GM12801 (cell line): ENCODE data around the gene SNX21.

ENCODE experiments used
- TF ChIP-seq, protein P1 (sequence below): IDR thresholded peaks from one replicate; pipeline ENCODE4 v1.5.1; 2011; ENCODE audit warnings: control low read depth; ENCODE audit not compliant: insufficient read length; ENCODE audit errors: extremely low read depth

The SNX21 gene

DNA sequence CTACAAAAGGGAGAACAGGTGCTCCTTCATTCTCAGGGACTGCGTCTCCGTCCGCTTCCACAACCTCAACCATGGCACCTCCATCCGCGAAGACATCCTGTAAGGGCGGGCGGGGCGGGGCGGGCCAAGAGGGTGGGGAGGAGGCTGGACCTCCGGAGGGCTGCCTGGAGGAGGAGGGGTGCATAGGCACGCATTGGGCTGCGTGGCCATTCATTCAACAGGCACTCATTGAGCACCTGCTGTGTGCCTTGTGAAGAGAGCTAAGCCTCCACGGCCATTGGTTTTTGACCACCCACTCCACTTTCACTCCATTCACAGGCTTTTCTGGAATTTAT is 24.2 kb downstream of the SNX21 start:
- TF ChIP-seq, protein P1, sequence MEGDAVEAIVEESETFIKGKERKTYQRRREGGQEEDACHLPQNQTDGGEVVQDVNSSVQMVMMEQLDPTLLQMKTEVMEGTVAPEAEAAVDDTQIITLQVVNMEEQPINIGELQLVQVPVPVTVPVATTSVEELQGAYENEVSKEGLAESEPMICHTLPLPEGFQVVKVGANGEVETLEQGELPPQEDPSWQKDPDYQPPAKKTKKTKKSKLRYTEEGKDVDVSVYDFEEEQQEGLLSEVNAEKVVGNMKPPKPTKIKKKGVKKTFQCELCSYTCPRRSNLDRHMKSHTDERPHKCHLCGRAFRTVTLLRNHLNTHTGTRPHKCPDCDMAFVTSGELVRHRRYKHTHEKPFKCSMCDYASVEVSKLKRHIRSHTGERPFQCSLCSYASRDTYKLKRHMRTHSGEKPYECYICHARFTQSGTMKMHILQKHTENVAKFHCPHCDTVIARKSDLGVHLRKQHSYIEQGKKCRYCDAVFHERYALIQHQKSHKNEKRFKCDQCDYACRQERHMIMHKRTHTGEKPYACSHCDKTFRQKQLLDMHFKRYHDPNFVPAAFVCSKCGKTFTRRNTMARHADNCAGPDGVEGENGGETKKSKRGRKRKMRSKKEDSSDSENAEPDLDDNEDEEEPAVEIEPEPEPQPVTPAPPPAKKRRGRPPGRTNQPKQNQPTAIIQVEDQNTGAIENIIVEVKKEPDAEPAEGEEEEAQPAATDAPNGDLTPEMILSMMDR = no peak

- TF ChIP-seq, protein P1 = no peak
Observed at GRCh38 chr20:45859916-45860315, 26.3 kb downstream of the SNX21 start.

GRCh38 chr20:45860560-45861220 is 27.1 kb downstream of the SNX21 start:
- TF ChIP-seq, protein P1 = no peak

- TF ChIP-seq, protein P1 = no peak
Observed at GRCh38 chr20:45861221-45862075, 27.8 kb downstream of the SNX21 start.

DNA sequence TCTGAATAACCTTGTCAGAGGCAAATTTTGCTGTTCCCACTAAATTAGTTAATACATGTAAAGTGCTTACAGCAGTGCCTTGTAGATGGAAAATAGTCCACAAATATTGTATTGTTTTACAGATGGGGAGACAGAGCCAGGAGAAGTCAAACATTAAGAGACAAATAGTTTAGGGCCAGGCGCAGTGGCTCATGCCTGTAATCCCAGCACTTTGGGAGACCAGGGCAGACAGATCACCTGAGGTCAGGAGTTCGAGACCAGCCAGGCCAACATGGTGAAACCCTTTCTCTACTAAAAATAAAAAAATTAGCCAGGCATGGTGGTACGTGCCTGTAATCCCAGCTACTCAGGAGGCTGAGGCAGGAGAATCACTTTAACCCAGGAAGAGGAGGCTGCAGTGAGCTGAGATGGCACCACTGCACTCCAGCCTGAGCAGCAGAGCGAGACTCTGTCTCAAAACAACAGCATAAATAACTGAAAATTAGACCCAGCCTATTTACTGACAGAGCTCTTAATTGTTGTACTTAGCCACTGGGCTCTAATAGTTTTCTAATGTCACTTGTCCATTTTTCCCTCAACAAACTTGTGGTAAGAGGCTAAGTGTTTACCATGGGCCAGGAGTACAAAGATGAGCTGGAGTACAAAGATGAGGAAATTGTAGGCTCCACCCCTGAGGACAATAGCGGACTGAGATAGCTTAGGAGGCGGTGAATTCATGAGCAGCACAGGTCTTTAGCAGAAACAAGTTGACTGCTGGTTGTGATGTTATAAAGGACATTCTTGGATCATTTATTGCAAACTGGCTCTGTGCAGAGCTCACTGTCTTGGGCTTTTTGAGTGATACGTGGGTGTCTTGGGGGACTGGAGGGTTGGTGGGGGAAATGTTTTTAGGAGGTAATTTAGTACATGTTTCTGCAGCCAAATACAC is 30.2 kb downstream of the SNX21 start:
- TF ChIP-seq, protein P1 = no peak

DNA sequence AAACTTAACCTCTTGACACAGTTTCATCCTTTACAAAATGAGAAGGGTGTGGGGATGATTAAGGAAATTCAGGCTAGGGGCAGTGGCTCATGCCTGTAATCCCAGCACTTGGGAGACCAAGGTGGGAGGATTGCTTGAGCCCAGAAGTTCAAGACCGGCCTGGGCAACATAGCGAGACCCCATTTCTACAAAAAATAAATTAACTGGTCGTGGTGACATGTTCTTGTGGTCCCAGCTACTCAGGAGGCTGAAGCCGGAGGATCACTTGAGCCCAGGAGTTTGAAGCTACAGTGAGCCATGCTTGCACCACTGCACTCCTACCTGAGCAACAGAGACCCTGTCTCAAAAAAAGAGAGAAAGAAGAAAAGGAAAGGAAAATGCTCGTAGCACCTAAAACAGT is 32.9 kb downstream of the SNX21 start:
- TF ChIP-seq, protein P1 = no peak

DNA sequence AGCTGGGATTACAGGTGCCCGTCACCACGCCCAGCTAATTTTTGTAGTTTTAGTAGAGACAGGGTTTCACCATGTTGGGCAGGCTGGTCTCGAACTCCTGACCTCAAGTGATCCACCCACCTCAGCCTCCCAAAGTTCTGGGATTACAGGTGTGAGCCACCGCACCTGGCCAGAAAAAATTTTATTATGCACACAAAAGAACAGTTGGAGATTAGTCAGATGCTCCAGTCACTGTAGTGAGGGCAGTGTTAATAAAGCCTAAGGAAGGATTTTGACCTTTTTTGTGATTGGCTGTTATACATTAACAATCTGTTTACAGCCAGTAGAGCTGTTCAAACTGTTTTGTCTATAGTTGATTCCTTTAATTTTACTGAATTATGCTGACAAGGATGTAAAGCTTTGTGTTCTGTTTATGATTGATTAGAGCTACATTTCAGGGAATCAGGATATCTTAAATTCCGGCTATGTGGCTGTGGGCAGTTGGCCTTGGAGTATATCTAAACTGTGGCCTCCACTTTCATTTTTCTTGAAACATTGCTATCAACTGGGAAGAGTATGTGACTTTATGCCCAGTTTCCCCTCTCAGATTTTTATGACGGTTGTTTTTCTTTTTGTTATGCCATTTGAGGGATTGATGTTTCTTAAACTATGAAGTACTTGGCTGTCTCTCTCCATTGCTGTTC is 33.7 kb downstream of the SNX21 start:
- TF ChIP-seq, protein P1 = no peak
